HUES48 (cell line): ENCODE measurements around the gene SCFD2.

Experiments
- H3K27ac ChIP-seq: one replicate; pipeline ENCODE4 v1.7.0; 2013; ENCODE audit warnings: low read depth, low read length, inconsistent platforms
- H3K27me3 ChIP-seq: 2 replicates; pipeline ENCODE4 v1.6.1; 2013; ENCODE audit warnings: mild to moderate bottlenecking, low read length; ENCODE audit not compliant: control insufficient read depth, insufficient read depth
- H3K36me3 ChIP-seq: 2 replicates; pipeline ENCODE4 v1.6.1; 2013; ENCODE audit warnings: low read length; ENCODE audit not compliant: control insufficient read depth, insufficient read depth
- H3K4me1 ChIP-seq: 2 replicates; pipeline ENCODE4 v1.6.1; 2013; ENCODE audit warnings: mild to moderate bottlenecking, low read length; ENCODE audit not compliant: control insufficient read depth, insufficient read depth
- H3K4me3 ChIP-seq: 2 replicates; pipeline ENCODE4 v1.5.1; 2013; ENCODE audit warnings: mild to moderate bottlenecking, low read depth, low read length
- H3K9ac ChIP-seq: 2 replicates; pipeline ENCODE4 v1.6.1; 2013; ENCODE audit warnings: mild to moderate bottlenecking, low read depth, low read length, moderate library complexity
- H3K9me3 ChIP-seq: 2 replicates; pipeline ENCODE4 v1.6.1; 2013; ENCODE audit warnings: low read length; ENCODE audit not compliant: control insufficient read depth, insufficient read depth

SCFD2 gene

GRCh38 chr4:52890521-52890791 lies 475.4 kb downstream of the SCFD2 start:
- no peaks in the 10 kb centered on the region for H3K27me3 ChIP-seq
- peaks cover 13% of the 10 kb centered on the region for H3K9me3 ChIP-seq
- H3K4me1 ChIP-seq = no peaks in the 10 kb centered on the region
- H3K9ac ChIP-seq = no peak overlapping the region
- H3K36me3 ChIP-seq = no peaks in the 10 kb centered on the region
- no peak overlapping the region for H3K4me3 ChIP-seq
- no peak overlapping the region for H3K27ac ChIP-seq

DNA sequence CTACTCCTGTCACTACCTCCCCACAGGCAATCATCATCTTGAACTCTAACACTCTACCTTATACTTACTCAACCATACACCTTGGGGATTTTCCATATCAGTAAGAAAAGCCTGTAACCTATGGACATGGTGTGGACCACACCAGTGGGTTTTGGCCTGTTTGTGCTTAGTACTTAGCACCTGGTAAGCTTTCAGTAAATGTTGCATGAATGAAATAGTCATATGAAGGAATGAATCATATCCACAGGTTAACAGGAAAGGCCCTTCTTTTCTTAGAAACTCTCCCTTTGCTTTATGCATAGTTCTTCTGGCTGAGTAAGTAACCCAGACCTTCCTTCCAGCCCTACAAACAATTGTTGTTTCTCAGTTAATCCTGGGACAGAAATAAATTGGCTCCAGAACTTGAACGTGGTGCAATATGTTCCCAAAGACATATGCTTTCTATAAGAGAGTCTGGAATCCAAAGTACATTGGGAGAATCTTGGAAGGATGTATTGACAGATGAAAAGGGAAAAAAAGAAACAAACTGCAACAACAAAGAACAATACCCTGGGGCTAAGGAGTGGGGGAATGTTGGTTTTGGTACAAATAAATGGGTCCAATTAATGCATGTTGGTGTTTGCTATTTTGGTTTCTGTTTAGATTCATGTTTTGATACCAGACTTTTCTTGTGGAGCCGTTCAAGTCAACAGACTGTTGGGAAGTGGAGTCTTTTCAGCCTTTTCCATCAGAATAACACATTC lies 475.9 kb downstream of the SCFD2 start:
- Histone ChIP-seq H3K27ac (no peak overlapping the region), H3K9me3 (peaks cover 13% of the 10 kb centered on the region), H3K4me3 (no peak overlapping the region), H3K27me3 (no peaks in the 10 kb centered on the region), H3K4me1 (no peaks in the 10 kb centered on the region), H3K36me3 (no peaks in the 10 kb centered on the region), H3K9ac (no peak overlapping the region)

DNA sequence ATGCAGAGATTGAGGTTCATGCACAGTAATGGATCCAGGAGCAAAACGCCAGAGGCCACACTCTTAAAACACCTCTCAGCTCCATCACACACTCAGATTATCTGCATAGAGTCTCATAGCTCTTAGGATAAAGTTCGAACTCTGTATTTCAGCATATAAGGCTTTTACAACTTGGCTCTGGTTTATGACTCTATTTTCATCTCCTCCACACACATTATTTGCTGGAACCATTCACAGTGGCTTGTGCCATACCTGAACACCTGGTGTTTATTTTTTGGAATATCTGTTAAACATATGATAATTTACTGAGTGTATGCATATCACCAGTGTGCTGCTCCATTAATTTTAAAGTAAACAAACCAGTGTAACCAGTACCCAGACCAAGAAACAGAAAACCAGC lies 476.5 kb downstream of the SCFD2 start:
- Histone ChIP-seq H3K27ac (no peak overlapping the region), H3K36me3 (no peaks in the 10 kb centered on the region), H3K9ac (no peak overlapping the region), H3K4me1 (no peaks in the 10 kb centered on the region), H3K4me3 (no peak overlapping the region), H3K9me3 (peaks cover 13% of the 10 kb centered on the region), H3K27me3 (no peaks in the 10 kb centered on the region)

DNA sequence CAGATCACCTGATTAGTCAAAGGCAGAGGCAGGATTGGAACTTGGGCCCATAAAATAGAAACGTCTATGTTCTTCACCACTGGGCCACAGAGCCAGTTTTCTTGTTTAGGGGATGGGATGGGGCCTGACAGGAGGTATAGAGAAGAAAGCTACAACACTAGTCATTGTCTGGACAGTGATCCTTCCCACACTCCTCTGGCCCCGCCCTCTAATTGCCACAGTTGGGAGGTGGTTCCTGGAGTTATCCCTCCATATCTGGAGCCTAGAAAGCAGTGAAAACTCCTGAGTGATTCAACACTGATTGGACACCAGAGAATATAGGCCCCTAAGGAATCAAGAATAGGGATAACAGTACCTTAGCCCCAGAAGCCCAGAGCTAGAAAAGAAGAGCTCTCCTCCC lies 480.9 kb downstream of the SCFD2 start:
- Histone ChIP-seq H3K4me1 (peaks cover 15% of the 10 kb centered on the region; the same call in 1 of the 2 replicates), H3K9me3 (peaks cover 13% of the 10 kb centered on the region), H3K9ac (no peak overlapping the region), H3K4me3 (no peak overlapping the region), H3K27me3 (no peaks in the 10 kb centered on the region), H3K36me3 (no peaks in the 10 kb centered on the region), H3K27ac (no peak overlapping the region)

DNA sequence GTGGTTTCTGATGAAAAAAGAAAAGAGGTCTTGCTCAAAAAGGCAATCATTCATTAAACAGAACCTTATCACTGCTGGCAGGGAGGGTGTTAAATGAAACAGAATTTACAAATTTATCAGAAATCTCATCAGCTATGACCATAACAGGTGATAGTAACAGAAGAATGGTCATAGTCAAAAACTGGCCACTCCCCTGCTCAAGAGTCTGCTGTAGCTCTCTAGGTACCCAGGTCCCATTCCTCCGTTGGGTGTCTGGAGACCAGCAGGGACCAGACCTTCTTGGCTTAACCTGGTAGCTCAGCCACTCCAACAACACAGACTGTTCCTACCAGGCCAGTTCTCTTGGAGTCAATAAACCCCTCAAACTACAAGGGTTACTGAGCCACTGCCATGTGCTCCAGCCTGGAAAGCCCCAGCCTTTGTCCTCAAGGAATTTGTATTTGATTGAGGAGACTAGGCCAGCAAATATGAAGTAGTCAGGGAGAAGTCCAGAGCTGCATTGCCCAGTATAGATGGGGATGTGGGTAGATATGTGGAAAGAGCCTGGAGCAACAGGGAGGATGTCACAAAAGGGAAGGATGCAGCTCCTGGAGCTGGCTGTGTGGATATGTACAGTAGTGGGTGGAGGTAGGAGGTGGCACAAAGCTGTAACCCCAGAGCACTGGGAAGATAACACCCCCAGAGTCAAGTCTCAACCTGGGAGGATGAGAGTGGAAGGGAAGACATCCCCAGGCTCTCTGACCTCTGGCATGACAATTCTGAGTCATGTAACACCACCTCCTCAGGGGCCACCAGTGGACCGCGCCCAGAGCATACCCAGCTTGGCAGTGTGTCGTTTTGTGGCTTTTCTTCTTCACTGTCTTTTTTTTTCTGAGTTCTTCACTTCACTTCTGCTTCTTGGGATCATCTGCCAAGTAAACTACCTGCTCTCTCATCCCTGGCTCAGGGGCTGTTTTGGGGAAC lies 481.9 kb downstream of the SCFD2 start:
- no peak overlapping the region for H3K4me3 ChIP-seq
- H3K27ac ChIP-seq = peak overlapping the region; percentile 82
- no peaks in the 10 kb centered on the region for H3K27me3 ChIP-seq
- H3K9me3 ChIP-seq = peaks cover 13% of the 10 kb centered on the region
- no peak overlapping the region for H3K9ac ChIP-seq
- H3K4me1 ChIP-seq = peaks cover 15% of the 10 kb centered on the region; the same call in 1 of the 2 replicates
- H3K36me3 ChIP-seq = no peaks in the 10 kb centered on the region

DNA sequence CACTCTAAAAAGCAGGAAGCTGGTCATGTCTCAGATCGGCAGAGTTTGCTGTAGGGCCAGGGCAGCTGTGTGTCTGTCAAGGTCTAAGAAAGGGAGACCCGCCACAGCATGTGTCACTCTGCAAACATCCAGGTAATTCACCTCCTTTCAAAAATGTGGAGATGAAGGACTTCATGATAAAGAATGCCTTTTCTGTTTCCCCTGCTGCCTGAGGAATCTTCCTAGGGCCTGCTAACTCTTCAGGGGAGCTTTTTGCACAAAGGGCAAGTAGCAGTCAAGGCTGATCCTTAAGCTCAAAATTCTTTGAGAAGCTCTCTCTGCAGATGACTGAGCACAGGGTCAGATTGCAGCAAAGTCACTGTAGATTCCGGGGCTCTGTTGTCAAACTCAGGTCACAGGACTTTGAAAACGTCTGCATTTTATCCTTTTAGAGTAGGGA lies 482.7 kb downstream of the SCFD2 start:
- Histone ChIP-seq H3K27ac (peak overlapping the region; percentile 82), H3K9ac (no peak overlapping the region), H3K9me3 (peaks cover 13% of the 10 kb centered on the region), H3K27me3 (no peaks in the 10 kb centered on the region), H3K4me3 (no peak overlapping the region), H3K4me1 (peaks cover 15% of the 10 kb centered on the region; the same call in 1 of the 2 replicates), H3K36me3 (no peaks in the 10 kb centered on the region)

GRCh38 chr4:52880994-52881393 lies 484.9 kb downstream of the SCFD2 start:
- no peaks in the 10 kb centered on the region for H3K27me3 ChIP-seq
- H3K27ac ChIP-seq = no peak overlapping the region
- peaks cover 22% of the 10 kb centered on the region for H3K4me1 ChIP-seq
- no peak overlapping the region for H3K9ac ChIP-seq
- no peaks in the 10 kb centered on the region; the same call in 1 of the 2 replicates for H3K9me3 ChIP-seq
- no peaks in the 10 kb centered on the region for H3K36me3 ChIP-seq
- H3K4me3 ChIP-seq = no peak overlapping the region

GRCh38 chr4:52879471-52879870 lies 486.4 kb downstream of the SCFD2 start:
- Histone ChIP-seq H3K27me3 (no peaks in the 10 kb centered on the region), H3K4me3 (no peak overlapping the region), H3K9me3 (no peaks in the 10 kb centered on the region), H3K27ac (no peak overlapping the region), H3K4me1 (peaks cover 28% of the 10 kb centered on the region), H3K9ac (no peak overlapping the region), H3K36me3 (no peaks in the 10 kb centered on the region)

- Histone ChIP-seq H3K36me3 (no peaks in the 10 kb centered on the region), H3K27me3 (no peaks in the 10 kb centered on the region), H3K4me1 (peaks cover 30% of the 10 kb centered on the region), H3K9me3 (no peaks in the 10 kb centered on the region), H3K9ac (no peak overlapping the region), H3K4me3 (no peak overlapping the region), H3K27ac (no peak overlapping the region)
Measured at GRCh38 chr4:52877694-52878093, 488.2 kb downstream of the SCFD2 start.

DNA sequence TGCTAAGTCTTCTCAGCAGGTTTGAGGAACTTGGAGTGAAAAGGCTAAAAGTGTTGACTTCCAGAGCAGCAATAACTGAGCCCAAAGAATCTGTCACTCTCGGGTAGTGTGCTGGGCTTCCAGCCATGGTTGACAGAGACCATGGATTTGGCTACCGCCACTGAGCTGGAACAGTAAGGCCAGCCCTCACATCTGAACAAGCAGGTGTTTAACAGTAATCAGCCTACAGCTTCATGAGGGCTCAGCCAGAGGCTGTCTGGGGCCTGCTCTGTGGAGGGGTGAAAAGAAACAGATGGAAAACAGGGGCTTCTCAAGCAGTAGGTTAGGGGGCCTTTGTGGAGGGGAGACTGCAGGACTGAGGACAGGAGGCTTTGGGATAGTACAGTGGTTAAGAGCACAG lies 488.8 kb downstream of the SCFD2 start:
- H3K4me3 ChIP-seq = no peak overlapping the region
- H3K9me3 ChIP-seq = no peaks in the 10 kb centered on the region
- no peak overlapping the region for H3K27ac ChIP-seq
- peaks cover 31% of the 10 kb centered on the region for H3K4me1 ChIP-seq
- H3K27me3 ChIP-seq = no peaks in the 10 kb centered on the region
- no peak overlapping the region for H3K9ac ChIP-seq
- no peaks in the 10 kb centered on the region for H3K36me3 ChIP-seq

DNA sequence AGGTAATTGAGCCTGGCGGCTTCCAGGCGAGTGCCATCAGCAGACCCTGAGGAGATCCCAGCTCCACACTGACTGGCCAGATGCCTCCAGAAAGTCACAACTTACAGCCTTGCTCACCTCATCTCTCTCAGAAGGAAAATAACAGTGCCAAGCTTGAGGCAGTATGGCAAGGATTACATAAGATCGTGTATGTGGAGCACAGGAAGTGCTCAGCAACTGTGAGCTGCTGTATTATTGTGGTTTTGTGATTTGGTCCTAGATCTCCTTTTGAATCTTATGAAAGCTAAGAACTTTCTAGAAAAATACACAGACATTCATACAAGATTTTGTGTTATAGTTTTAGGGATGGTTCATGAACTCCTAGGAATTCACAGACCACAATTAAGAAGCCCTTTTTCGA lies 489.8 kb downstream of the SCFD2 start:
- peaks cover 31% of the 10 kb centered on the region for H3K4me1 ChIP-seq
- no peaks in the 10 kb centered on the region for H3K36me3 ChIP-seq
- H3K4me3 ChIP-seq = no peak overlapping the region
- H3K9me3 ChIP-seq = no peaks in the 10 kb centered on the region
- H3K27me3 ChIP-seq = no peaks in the 10 kb centered on the region
- H3K9ac ChIP-seq = no peak overlapping the region
- no peak overlapping the region for H3K27ac ChIP-seq
